Central memory CD8-positive, alpha-beta T cell (primary cell): ENCODE results near the gene PNLIPRP3.

Experiments used
- ATAC-seq: fragments of 150-1000 bp; cut with Tn5 transposase; replicated peaks from 2 replicates; pipeline ENCODE4 v1.10.0; 2022; ENCODE audit warnings: mild to moderate bottlenecking, moderate FRiP score, moderate number of reproducible peaks; ENCODE audit not compliant: poor library complexity, severe bottlenecking; ENCODE audit errors: extremely low read depth
- DNase-seq, 2 donors: peaks; one replicate each; pipeline ENCODE4 v3.0.0; 2021; ENCODE audit warnings: low spot score in 2 of 2
- H3K27ac Mint-ChIP-seq: one replicate; pipeline ENCODE4 v1.8.0; 2022; ENCODE audit warnings: low read depth, mild to moderate bottlenecking, moderate library complexity, mixed read lengths
- H3K27me3 Mint-ChIP-seq: one replicate; pipeline ENCODE4 v1.8.0; 2022; ENCODE audit warnings: mixed read lengths
- H3K36me3 Mint-ChIP-seq: one replicate; pipeline ENCODE4 v1.8.0; 2022; ENCODE audit warnings: mild to moderate bottlenecking, moderate library complexity, mixed read lengths; ENCODE audit not compliant: insufficient read depth
- H3K4me1 Mint-ChIP-seq: one replicate; pipeline ENCODE4 v1.8.0; 2022; ENCODE audit warnings: mixed read lengths
- H3K4me3 Mint-ChIP-seq: one replicate; pipeline ENCODE4 v1.8.0; 2022; ENCODE audit warnings: mild to moderate bottlenecking, moderate library complexity, mixed read lengths
- H3K9me3 Mint-ChIP-seq: one replicate; pipeline ENCODE4 v1.8.0; 2022; ENCODE audit warnings: mixed read lengths

PNLIPRP3 gene

DNA sequence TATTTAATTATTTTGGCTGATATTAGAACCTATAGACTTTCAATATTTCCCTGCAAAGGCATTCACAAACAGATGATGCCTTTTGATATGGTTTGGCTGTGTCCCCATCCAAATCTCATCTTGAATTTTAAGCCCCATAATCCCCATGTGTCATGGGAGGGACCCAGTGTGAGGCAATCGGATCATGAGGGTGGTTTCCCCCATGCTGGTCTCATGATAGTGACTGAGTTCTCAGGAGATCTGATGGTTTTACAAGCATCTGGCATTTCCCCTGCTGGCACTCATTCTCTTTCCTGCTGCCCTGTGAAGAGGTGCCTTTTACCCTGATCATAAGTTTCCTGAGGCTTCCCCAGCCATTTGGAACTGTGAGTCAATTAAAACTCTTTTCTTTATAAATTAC is 9.3 kb upstream of the PNLIPRP3 start:
- DNase-seq (no peak), ATAC-seq (no peak)
- Mint-ChIP-seq H3K27ac (no peak overlapping the region), H3K9me3 (no peaks in the 10 kb centered on the region), H3K4me1 (no peaks in the 10 kb centered on the region), H3K4me3 (no peak overlapping the region), H3K36me3 (no peaks in the 10 kb centered on the region), H3K27me3 (no peaks in the 10 kb centered on the region)

DNA sequence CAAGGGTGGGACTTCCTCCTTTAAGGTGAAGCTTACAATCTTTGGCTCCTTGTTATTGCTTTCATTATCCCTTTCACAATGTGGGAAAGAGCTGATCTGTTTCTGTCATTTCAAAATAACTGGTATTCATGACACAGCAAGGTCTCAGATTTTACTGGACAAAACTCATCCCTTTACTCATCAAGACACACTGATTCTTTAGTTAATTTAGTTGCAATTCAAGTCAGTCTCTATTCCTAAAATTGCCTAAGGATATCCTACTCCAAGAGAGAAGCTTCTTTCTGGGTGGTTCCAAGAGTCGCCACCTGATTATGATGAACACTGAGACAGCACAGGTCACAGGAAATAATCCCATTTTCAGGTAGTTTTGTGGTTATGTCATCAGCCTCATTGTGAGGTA is 5.8 kb upstream of the PNLIPRP3 start:
- Mint-ChIP-seq H3K36me3 (no peaks in the 10 kb centered on the region), H3K27ac (no peak overlapping the region), H3K4me3 (no peak overlapping the region), H3K4me1 (no peaks in the 10 kb centered on the region), H3K9me3 (peaks cover 8% of the 10 kb centered on the region), H3K27me3 (no peaks in the 10 kb centered on the region)
- DNase-seq: no peak
- no peak for ATAC-seq

DNA sequence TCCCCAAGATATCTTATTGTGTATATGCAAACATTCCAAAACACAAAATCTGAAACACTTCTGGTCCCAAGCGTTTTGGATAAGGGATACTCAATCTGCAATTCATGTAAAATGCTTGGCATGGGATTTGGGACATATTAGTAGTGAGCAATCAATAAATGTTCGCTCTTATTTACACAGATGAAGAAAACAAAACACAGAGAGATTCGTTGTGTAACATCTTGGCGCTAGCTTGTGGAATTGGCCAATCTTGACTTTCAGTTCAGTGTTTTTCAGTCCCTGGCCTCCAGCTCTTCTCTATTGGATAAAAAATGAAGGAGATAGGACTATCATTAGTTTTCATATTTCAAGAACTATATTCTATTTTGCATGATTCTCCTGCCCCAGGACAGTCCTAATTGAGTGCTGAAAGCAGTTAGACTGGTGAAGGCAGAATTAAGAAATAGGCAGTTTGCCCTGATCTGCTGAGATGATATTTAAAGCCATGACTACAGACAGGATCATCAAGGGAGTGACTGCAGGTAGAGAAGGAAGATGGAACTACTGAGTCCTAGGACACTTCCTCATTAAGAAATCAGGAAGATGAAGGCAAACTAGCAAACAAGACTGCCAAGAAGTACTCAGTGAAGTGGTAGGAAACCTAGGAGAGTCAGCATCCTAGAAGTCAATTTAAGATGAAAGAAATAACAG is 1.8 kb downstream of the PNLIPRP3 start:
- H3K9me3 Mint-ChIP-seq: peaks cover 8% of the 10 kb centered on the region
- no peaks in the 10 kb centered on the region for H3K36me3 Mint-ChIP-seq
- H3K27ac Mint-ChIP-seq: no peak overlapping the region
- H3K27me3 Mint-ChIP-seq: no peaks in the 10 kb centered on the region
- ATAC-seq (no peak), DNase-seq (no peak)
- no peaks in the 10 kb centered on the region for H3K4me1 Mint-ChIP-seq
- H3K4me3 Mint-ChIP-seq: no peak overlapping the region

DNA sequence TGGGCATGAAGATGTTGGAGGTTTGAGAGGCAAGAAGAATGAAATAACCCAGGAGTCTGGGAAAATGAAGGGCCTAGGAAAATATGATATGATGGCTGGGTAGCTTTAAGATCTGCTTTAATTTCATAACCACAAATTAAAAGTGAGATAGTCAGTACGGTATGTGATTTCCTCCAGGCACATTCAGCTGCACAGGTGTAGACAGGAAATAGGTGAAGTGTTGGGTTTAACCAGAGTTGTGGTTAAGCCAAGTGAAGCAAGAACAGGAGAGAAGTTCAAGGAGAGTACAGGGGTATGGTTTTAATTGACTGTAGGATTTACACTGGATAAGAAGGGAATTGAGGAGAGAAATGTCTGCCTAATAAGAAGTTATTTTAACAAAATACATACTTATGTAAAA is 2.6 kb downstream of the PNLIPRP3 start:
- Mint-ChIP-seq H3K4me3 (no peak overlapping the region), H3K9me3 (peaks cover 4% of the 10 kb centered on the region), H3K27ac (no peak overlapping the region), H3K27me3 (no peaks in the 10 kb centered on the region), H3K4me1 (no peaks in the 10 kb centered on the region), H3K36me3 (no peaks in the 10 kb centered on the region)
- ATAC-seq (no peak), DNase-seq (no peak)

DNA sequence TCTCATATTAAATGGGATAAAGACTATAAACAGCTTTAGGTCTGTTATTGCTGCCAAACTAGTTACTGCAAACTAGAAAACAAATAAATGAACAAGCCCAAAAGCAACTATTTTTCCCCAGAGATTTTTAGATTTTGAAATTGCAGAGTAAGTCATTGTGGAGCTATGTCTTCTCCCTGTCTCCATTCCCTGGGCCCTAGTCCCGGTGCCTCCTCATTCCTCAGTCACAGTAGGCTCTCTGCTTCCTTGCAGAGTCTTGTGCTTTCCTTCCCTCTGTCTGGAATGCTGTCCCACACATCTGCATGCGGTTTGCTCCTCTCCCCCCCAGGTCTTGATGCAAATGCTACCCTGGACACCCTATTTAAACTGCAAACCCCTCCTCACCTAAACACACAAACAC is 4.0 kb downstream of the PNLIPRP3 start:
- no peaks in the 10 kb centered on the region for H3K36me3 Mint-ChIP-seq

DNA sequence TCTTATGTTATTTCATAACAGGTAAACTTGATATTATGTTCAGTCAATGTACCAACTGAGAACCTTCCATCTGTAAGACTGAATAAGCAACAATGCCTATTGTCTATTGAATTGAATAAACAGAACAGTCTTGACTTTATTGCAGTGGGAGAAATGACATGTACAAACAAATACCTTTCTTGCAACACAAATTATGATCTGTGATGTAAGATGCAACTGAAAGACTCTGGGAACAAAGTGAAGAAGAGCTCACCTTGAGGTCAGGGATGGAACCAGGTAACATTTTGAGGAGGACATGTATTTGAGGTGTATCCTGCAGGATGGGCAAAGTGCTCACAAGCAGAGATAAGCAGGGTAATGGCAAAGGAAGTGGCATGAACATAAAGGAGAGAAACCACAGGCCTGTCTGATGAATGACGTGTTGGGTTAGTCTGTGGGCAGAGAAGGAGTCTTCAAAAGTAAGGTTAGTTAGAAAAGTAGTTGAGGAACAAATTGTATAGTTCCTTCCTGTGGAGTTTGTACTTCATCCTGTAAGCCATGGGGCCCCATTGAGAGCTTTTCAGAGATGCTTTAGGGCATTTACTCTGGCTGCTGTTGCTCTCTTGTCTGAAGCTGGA is 9.5 kb downstream of the PNLIPRP3 start:
- no peak for DNase-seq
- H3K27me3 Mint-ChIP-seq: no peaks in the 10 kb centered on the region
- no peak for ATAC-seq
- H3K4me1 Mint-ChIP-seq: no peaks in the 10 kb centered on the region
- no peaks in the 10 kb centered on the region for H3K9me3 Mint-ChIP-seq
- no peak overlapping the region for H3K27ac Mint-ChIP-seq
- H3K36me3 Mint-ChIP-seq: no peaks in the 10 kb centered on the region
- H3K4me3 Mint-ChIP-seq: no peak overlapping the region

More for the DNA sequence above, 4.0 kb downstream of the PNLIPRP3 start:
- no peak for DNase-seq
- ATAC-seq: no peak
- H3K27ac Mint-ChIP-seq: no peak overlapping the region
- no peaks in the 10 kb centered on the region for H3K27me3 Mint-ChIP-seq
- no peaks in the 10 kb centered on the region for H3K4me1 Mint-ChIP-seq
- no peaks in the 10 kb centered on the region for H3K9me3 Mint-ChIP-seq
- no peak overlapping the region for H3K4me3 Mint-ChIP-seq

DNA sequence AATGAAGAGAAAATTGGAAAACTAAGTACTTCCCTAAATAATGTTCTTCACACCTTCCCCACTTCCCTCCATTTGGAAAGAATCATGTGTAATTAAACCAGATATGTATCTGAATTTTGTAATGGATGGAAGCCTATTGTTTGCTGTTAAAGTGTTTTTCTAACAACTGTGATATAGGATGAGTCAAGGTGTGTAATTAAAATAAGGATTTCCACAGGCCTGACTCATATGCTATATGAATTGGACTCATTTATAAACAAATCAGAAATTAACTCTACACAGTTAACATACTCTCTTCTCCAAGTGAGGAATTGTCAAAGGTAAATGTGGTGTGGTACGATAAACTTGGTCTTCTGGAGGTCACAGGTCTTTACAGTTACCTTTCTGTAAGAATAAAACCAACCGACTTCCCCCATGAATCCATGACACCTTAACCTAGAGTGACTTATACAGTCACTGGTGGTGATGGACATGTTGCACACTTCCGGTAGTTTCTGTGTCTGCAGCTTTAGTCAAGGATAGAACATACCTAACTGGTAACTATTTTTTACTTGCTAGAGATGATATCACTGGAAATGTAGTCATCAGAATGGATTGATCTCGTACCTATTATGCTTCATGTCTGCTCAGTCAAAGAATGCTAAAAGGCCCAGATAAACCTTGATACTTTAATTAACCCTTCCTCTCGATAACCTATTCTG is 12.8 kb downstream of the PNLIPRP3 start:
- no peak for DNase-seq
- Mint-ChIP-seq H3K9me3 (no peaks in the 10 kb centered on the region), H3K27me3 (no peaks in the 10 kb centered on the region), H3K4me1 (no peaks in the 10 kb centered on the region), H3K4me3 (no peak overlapping the region), H3K36me3 (no peaks in the 10 kb centered on the region), H3K27ac (no peak overlapping the region)
- ATAC-seq: no peak

DNA sequence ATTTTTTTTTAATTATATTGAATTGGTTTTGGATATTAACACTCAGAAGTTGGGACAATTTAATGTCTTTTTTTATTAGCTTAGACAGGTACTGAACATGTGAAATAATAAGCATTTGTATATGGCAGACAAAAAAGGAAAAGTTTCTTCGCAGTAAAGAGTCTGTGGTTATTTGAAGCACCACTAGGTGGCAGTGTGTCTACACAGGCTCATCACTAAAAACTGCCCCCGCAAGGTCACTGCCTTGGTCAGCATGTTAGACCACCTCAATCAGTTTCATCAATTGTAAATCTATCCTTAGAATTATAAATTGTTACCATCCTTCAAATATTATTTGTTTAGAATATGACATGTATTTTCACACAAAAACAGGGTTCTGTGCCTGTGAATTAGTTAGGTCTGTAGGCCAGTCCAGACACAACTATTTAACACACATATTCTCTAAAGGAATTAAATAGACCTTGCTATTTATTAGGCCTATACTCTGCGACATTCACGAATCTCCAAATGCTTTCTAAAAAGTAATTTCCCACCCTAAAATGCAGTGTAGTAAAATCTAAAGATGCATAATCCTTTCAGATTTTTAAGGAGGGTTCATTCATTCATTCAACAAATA is 17.0 kb downstream of the PNLIPRP3 start:
- no peak overlapping the region for H3K27ac Mint-ChIP-seq
- no peaks in the 10 kb centered on the region for H3K4me1 Mint-ChIP-seq
- H3K36me3 Mint-ChIP-seq: no peaks in the 10 kb centered on the region
- no peaks in the 10 kb centered on the region for H3K27me3 Mint-ChIP-seq
- no peak for DNase-seq
- no peak overlapping the region for H3K4me3 Mint-ChIP-seq
- no peak for ATAC-seq
- peaks cover 5% of the 10 kb centered on the region for H3K9me3 Mint-ChIP-seq

DNA sequence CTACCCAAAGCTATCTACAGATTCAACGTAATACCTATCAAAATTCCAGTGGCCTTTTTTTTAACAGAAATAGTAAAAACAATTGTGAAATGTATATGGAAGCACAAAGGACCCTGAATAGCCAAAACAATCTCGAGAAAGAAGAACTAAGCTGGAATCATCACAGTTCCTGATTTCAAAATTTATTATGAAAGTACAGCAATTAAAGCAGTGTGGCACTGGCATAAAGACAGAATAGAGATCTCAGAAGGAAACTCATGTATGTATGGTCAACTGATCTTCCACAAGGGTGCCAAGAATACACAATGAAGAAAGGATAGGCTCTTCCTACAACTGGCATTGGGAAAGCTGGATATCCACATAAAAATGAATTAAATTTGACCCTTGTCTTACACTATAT is 23.2 kb downstream of the PNLIPRP3 start:
- ATAC-seq: no peak
- H3K27ac Mint-ChIP-seq: no peak overlapping the region
- no peak for DNase-seq

DNA sequence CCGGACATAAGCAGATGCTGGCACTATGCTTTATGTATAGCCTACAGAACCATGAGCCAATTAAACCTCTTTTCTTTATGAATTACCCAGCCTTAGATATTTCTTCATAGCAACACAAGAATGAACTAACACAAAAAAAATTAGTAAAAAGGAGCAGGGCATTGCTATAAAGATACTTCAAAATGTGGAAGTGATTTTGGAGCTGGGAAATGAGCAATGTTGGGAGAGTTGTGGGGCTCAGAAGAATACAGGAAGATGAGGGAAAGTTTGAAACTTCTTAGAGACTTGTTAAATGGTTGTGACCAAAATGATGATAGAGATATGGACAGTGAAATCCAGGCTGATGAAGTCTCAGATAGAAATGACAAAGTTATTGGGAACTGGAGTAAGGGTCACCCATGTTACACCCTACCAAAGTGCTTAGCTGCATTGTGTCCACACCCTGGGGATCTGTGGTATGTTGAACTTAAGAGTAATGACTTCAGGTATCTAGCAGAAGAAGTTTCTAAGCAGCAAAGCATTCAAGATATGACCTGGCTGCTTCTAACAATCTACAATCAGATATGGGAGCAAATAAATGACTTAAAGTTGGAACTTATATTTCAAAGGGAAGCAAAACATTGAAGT is 24.2 kb downstream of the PNLIPRP3 start:
- Mint-ChIP-seq H3K4me1 (no peaks in the 10 kb centered on the region), H3K4me3 (no peak overlapping the region), H3K9me3 (peaks cover 8% of the 10 kb centered on the region), H3K27ac (no peak overlapping the region), H3K27me3 (no peaks in the 10 kb centered on the region), H3K36me3 (no peaks in the 10 kb centered on the region)
- ATAC-seq: no peak
- no peak for DNase-seq

More for the DNA sequence above, 23.2 kb downstream of the PNLIPRP3 start:
- no peaks in the 10 kb centered on the region for H3K4me1 Mint-ChIP-seq
- peaks cover 8% of the 10 kb centered on the region for H3K9me3 Mint-ChIP-seq
- no peak overlapping the region for H3K4me3 Mint-ChIP-seq
- no peaks in the 10 kb centered on the region for H3K36me3 Mint-ChIP-seq
- H3K27me3 Mint-ChIP-seq: no peaks in the 10 kb centered on the region

DNA sequence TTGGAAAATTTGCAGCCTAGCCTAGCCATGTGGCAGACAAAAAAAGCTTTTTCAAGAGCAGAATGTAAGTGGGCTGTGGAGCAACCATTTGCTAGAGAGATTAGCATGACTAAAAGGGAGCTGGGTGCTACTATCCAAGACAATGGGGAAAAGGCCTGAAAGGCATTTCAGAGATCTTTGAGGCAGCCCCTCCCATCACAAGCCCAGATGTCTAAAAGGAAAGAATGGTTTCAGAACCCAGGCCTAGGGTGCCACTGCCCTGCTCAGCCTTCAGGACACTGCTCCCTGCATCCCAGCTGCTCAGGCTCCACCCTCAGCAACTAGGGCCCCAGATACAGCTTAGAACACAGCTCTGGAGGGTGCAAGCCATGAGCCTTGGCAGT is 24.7 kb downstream of the PNLIPRP3 start:
- no peak for ATAC-seq
- Mint-ChIP-seq H3K36me3 (no peaks in the 10 kb centered on the region), H3K4me1 (no peaks in the 10 kb centered on the region), H3K9me3 (peaks cover 8% of the 10 kb centered on the region), H3K27me3 (no peaks in the 10 kb centered on the region), H3K27ac (no peak overlapping the region), H3K4me3 (no peak overlapping the region)
- DNase-seq: no peak

DNA sequence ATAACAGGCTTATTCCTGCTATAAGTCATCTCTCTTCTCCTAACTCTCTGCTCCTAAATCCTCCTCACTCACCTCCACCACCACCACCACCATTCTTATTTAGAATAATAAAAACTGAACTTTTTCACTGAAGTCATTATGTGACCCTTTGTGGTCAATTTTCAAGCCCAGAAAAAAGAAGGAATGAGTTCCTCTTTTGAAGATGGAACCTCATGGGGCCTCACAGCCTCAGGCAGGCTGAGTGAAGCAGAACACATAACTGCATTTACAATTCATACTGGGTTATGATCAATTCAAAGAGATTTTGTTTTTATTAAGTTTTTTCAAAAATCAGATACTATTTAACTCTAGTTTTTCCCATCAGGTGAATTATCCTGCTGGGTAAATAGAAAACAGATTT is 29.8 kb downstream of the PNLIPRP3 start:
- H3K27me3 Mint-ChIP-seq: no peaks in the 10 kb centered on the region
- H3K36me3 Mint-ChIP-seq: no peaks in the 10 kb centered on the region
- DNase-seq: no peak
- H3K27ac Mint-ChIP-seq: no peak overlapping the region
- H3K9me3 Mint-ChIP-seq: peaks cover 14% of the 10 kb centered on the region
- no peaks in the 10 kb centered on the region for H3K4me1 Mint-ChIP-seq
- no peak overlapping the region for H3K4me3 Mint-ChIP-seq
- ATAC-seq: no peak
